Gastrocnemius medialis (tissue), 4 donors: ENCODE measurements around the gene ZAR1. TPM values are rescaled to one million over a fixed set of nuclear protein-coding genes. Genes with fewer than 3 reads are reported as not detected.
A peak's percentile ranks its signal among the peaks of the same experiment; 100 is the strongest.

ENCODE experiments used
- ATAC-seq, 2 donors: fragments of 150-250 bp; one replicate each; pipeline ENCODE4 v1.9.1; 2016
- DNase-seq, 2 donors: peaks; one replicate each; pipeline ENCODE4 v3.0.0-alpha.2; 2019
- H3K27ac ChIP-seq, 4 donors: fragments of 200-600 bp; sonication (generic); 1 replicate in 1 of 4; 2 replicates in 3 of 4; pipeline ENCODE4 v1.5.1; 2016 to 2018; ENCODE audit warnings: mild to moderate bottlenecking in 2 of 4, moderate library complexity in 1 of 4
- H3K27me3 ChIP-seq, 3 donors: fragments of 200-600 bp; sonication (generic) in 2 of 3; 1 replicate in 1 of 3; 2 replicates in 2 of 3; pipeline versions ENCODE4 v1.5.1 to v1.6.0; 2016 to 2019; ENCODE audit warnings: mild to moderate bottlenecking in 1 of 3, moderate library complexity in 1 of 3
- H3K36me3 ChIP-seq, 2 donors: fragments of 200-600 bp; sonication (generic) in 1 of 2; one replicate each; pipeline ENCODE4 v1.5.1; 2017 to 2018
- H3K4me1 ChIP-seq, 2 donors: fragments of 200-600 bp; sonication (generic) in 1 of 2; one replicate each; pipeline ENCODE4 v1.5.1; 2016 to 2017; ENCODE audit warnings: mild to moderate bottlenecking in 2 of 2
- H3K4me3 ChIP-seq, 4 donors: fragments of 200-600 bp; sonication (generic) in 3 of 4; 1 replicate in 1 of 4; 2 replicates in 3 of 4; pipeline ENCODE4 v1.5.1; 2016 to 2019; ENCODE audit warnings: mild to moderate bottlenecking in 2 of 4
- H3K9me3 ChIP-seq, 3 donors: fragments of 200-600 bp; sonication (generic) in 2 of 3; 1 replicate in 1 of 3; 2 replicates in 2 of 3; pipeline ENCODE4 v1.5.1; 2016 to 2019
- CTCF ChIP-seq, 5 experiments: fragments of 450-650 bp in 3 of 5; fragments of 200-600 bp in 2 of 5; sonication (generic) in 2 of 5; IDR thresholded peaks in 4 of 5; conservative IDR thresholded peaks in 1 of 5; 1 replicate in 4 of 5; 2 replicates in 1 of 5; pipeline ENCODE4 v1.5.1; 2016 to 2019; ENCODE audit warnings: antibody characterized with exemption in 5 of 5, mild to moderate bottlenecking in 3 of 5, moderate library complexity in 3 of 5
- POLR2A ChIP-seq, 2 donors: fragments of 450-650 bp; IDR thresholded peaks; one replicate each; pipeline ENCODE4 v1.6.1; 2017; ENCODE audit warnings: antibody characterized with exemption in 2 of 2, mild to moderate bottlenecking in 2 of 2, moderate library complexity in 2 of 2
- in situ Hi-C, 4 donors: fragments of 200-750 bp; cut with MboI; loops; one replicate each; pipeline versions ENCODE4 v1.15.0 to v1.8.0; 2017; ENCODE audit warnings: low sequenced_read_pairs in 4 of 4
- intact Hi-C: fragments of 100-400 bp; cut with DNase I; formaldehyde crosslinking; loops from one replicate; pipeline ENCODE4 v1.15.1; 2023; ENCODE audit warnings: low total_unique reads
- total RNA-seq, 4 donors: library from RNA; depleted of rRNA; stranded (reverse); fragments of >200 nt; gene quantifications; one replicate each; pipeline versions ENCODE4 v1.1.0 to v1.2.3, GENCODE V29; 2016

The ZAR1 gene
- total RNA-seq, 4 donors from 2014 or later, result not detected

- in situ Hi-C loops, result no loop called here
- ATAC-seq, result no peak
- Histone ChIP-seq H3K4me3 (no peak overlapping the region), H3K36me3 (no peaks in the 10 kb centered on the region), H3K9me3 (no peaks in the 10 kb centered on the region), H3K27me3 (peaks cover 42 to 68% (median 48%) of the 10 kb centered on the region in 3 donors), H3K27ac (no peak overlapping the region), H3K4me1 (no peaks in the 10 kb centered on the region)
- intact Hi-C loops, result no loop called here
- TF ChIP-seq CTCF (IDR thresholded peaks at IDR 0.05 in 4 of 5, conservative IDR thresholded peaks at IDR 0.05 in 1 of 5) (no peak), POLR2A (IDR thresholded peaks at IDR 0.05) (no peak)
- no peak for DNase-seq
These were observed 5.4 kb upstream of the ZAR1 start for GRCh38 chr4:48484494-48485168.

DNA sequence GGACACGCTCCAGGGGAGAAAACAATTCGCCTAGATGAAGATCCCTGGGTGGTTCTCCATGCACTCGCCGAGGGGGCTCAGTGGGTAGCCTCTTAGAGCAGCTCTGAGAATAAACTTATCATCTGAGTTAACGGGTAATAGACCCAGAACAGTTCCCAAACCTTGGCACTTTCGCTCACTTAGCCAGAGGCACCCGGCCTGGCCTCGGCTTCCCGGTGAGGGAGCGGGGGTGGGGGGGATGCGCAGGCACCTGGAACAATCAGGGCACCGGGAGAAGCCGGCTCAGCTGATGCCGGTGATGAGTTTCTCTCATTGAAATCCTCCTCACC, 405 bp upstream of the ZAR1 start:
- peak overlapping the region; percentile 19 to 41 (median 28) for H3K4me3 ChIP-seq
- TF ChIP-seq POLR2A (IDR thresholded peaks at IDR 0.05), result no peak
- TF ChIP-seq CTCF (IDR thresholded peaks at IDR 0.05 in 4 of 5, conservative IDR thresholded peaks at IDR 0.05 in 1 of 5), result no peak
- no peak for ATAC-seq
- in situ Hi-C loops, result no loop called here
- H3K36me3 ChIP-seq, result no peaks in the 10 kb centered on the region
- H3K27me3 ChIP-seq, result peaks cover 51 to 68% (median 54%) of the 10 kb centered on the region in 3 donors
- H3K9me3 ChIP-seq, result no peaks in the 10 kb centered on the region
- DNase-seq, result no peak
- H3K4me1 ChIP-seq, result no peaks in the 10 kb centered on the region
- intact Hi-C loops, result no loop called here
- no peak overlapping the region for H3K27ac ChIP-seq

DNA sequence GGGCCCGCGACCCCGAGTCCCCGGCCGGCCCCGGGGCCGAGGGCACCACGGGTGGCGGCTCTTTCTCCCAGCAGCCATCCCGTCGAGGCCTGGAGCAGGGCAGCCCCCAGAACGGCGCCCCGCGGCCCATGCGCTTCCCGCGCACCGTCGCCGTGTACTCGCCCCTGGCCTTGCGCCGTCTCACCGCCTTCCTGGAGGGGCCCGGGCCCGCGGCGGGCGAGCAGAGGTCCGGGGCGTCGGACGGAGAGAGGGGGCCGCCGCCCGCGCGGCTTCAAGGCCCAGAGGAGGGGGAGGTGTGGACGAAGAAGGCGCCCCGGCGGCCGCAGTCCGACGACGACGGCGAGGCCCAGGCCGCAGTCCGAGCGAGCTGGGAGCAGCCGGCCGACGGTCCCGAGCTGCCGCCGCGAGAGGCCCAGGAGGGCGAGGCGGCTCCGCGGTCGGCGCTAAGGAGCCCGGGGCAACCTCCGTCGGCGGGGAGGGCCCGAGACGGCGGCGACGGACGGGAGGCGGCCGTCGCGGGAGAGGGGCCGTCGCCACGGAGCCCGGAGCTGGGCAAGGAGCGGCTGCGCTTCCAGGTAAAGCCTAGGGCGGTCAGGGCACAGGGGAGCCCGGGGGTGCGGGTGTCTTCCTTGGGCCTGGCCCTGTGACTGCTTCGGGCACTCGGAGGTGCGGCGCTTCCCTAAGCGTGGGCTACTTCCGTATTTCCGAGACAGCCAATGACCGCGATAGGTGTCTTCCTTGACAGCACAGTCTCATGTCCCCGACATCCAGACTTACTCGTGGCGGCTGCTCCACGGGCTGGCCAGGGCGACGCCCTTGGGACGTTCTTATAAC, 845 bp downstream of the ZAR1 start:
- in situ Hi-C loops (no loop called here), intact Hi-C loops (no loop called here)
- no peak for ATAC-seq
- no peak for DNase-seq
- Histone ChIP-seq H3K27ac (no peak overlapping the region), H3K9me3 (no peaks in the 10 kb centered on the region), H3K36me3 (no peaks in the 10 kb centered on the region), H3K4me1 (no peaks in the 10 kb centered on the region), H3K4me3 (peak overlapping the region in 1 of 4 donors; percentile 41), H3K27me3 (peaks cover 40 to 56% (median 45%) of the 10 kb centered on the region in 3 donors)
- TF ChIP-seq POLR2A (IDR thresholded peaks at IDR 0.05) (no peak), CTCF (IDR thresholded peaks at IDR 0.05 in 4 of 5, conservative IDR thresholded peaks at IDR 0.05 in 1 of 5) (no peak)

DNA sequence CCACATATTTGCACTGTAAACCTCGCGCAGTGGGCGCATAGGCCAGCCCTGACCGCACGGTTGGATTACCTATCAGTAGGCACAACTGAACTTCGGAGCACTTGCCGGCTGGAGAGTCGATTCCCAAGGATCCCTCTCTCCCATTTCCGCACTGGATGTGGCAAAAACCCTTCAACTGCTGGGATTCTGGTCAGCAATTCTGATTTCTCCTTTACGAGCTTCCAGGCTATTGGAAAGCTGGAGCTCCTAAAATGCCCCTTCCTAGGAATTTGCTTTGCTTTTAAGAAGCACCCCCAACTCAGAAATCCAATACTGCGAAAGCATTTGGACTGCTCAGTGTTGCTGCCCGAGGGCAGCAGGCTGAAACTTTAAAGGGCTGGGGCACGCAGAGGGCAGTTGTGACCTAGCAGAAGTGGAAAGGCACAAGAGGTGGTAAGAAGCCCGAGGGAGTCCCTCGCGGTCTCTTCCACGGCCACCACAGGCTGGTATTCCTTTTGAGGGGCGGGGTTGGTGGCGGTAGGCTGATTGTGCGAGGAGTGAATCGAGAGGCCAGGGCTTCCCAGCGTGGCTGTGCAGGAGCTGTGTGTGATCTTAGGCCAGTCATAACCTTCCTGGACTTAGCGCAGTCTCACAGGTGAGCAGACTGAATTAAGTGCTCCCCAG, 1.6 kb downstream of the ZAR1 start:
- H3K4me1 ChIP-seq, result no peaks in the 10 kb centered on the region
- no peak for TF ChIP-seq POLR2A (IDR thresholded peaks at IDR 0.05)
- intact Hi-C loops (no loop called here), in situ Hi-C loops (no loop called here)
- no peaks in the 10 kb centered on the region for H3K9me3 ChIP-seq
- H3K4me3 ChIP-seq, result no peak overlapping the region
- H3K36me3 ChIP-seq, result no peaks in the 10 kb centered on the region
- H3K27me3 ChIP-seq, result peaks cover 36 to 50% (median 45%) of the 10 kb centered on the region in 3 donors
- H3K27ac ChIP-seq, result no peak overlapping the region
- no peak for ATAC-seq
- no peak for DNase-seq
